Pancreas (tissue), 10 donors: ENCODE data around the gene TRPC4. TPM values are rescaled to one million over a fixed set of nuclear protein-coding genes. Genes with fewer than 3 reads are reported as not detected.

Experiments used
- ATAC-seq, 4 donors: fragments of 200-7000 bp; cut with Tn5 transposase; one replicate each; pipeline versions ENCODE4 v1.8.0 to v1.9.1; 2020; ENCODE audit warnings: mild to moderate bottlenecking in 4 of 4, moderate library complexity in 4 of 4
- DNase-seq, 6 donors: peaks; one replicate each; pipeline ENCODE4 v3.0.0-alpha.2; 2020
- FAIRE-seq: peaks from 2 replicates; lab custom pipeline; 2012; peaks lifted over from hg19 to GRCh38; lab: Jason Lieb, UNC
- H3K27ac ChIP-seq, 4 donors: fragments of 200-600 bp; sonication (generic); 1 replicate in 3 of 4; 2 replicates in 1 of 4; pipeline versions ENCODE4 v1.5.0 to v1.8.0; 2020
- H3K27me3 ChIP-seq, 4 donors: fragments of 200-600 bp; one replicate each; pipeline ENCODE4 v1.8.0; 2021
- H3K36me3 ChIP-seq, 3 donors: fragments of 200-600 bp; sonication (generic) in 1 of 3; one replicate each; pipeline versions ENCODE4 v1.5.0 to v1.8.0; 2020 to 2021
- H3K4me1 ChIP-seq, 3 donors: fragments of 200-600 bp; one replicate each; pipeline ENCODE4 v1.8.0; 2021
- H3K4me3 ChIP-seq, 4 donors: fragments of 200-600 bp; sonication (generic) in 2 of 4; one replicate each; pipeline versions ENCODE4 v1.5.0 to v1.8.0; 2020 to 2021
- H3K9me3 ChIP-seq, 4 donors: fragments of 200-600 bp; one replicate each; pipeline ENCODE4 v1.8.0; 2021
- CTCF ChIP-seq, 4 donors: fragments of 200-600 bp; sonication (generic) in 3 of 4; IDR thresholded peaks; one replicate each; pipeline versions ENCODE4 v1.5.0 to v1.8.0; 2021; ENCODE audit warnings: antibody characterized with exemption in 4 of 4
- WGBS, 2 donors: extraction: QIAGEN DNeasy Blood & Tissue Kit; methylation state at CpG; one replicate each; pipeline ENCODE4 v1.1.7; 2013; 5-methylcytosine and 5-hydroxymethylcytosine counted together
- intact Hi-C, 3 donors: fragments of 100-400 bp; cut with DNase I; formaldehyde crosslinking; loops; one replicate each; pipeline versions ENCODE4 v1.11.1 to v1.14.2; 2022
- polyA plus RNA-seq, 2 donors: library from polyadenylated mRNA; stranded (reverse); fragments of 200-250 nt; gene quantifications; one replicate each; pipeline ENCODE4 v1.2.3, GENCODE V29; 2013
- total RNA-seq, 6 donors: library from RNA; stranded (reverse); fragmentation: NEBNext Ultra II Directional in 4 of 6; extraction: Animal tissue kit (Norgen Biotek cat#: 25700) in 4 of 6; gene quantifications; one replicate each; pipeline versions ENCODE4 v1.2.1 to v1.2.4, GENCODE V29; 2021 to 2023
- donor health status: healthy with polysubstance abuse.
- donor health status: DM: no; HTN: no; CAD: no; lungs with moderate emphysema.
- donor health status: DM: no; HTN: no; CAD: no.
- donor health status: control.
- donor health status: control.
- donor health status: Bipolar disorder and iron deficiency.
- donor health status: DM: yes; HTN: yes; CAD: no.
- donor health status: DM: no; HTN: no; CAD: no.
- donor health status: DM: no; HTN: no; CAD: no.
- donor health status: DM: yes; HTN: yes; CAD: no.

The TRPC4 gene
- total and polyA plus RNA-seq, 8 donors: 0.32 to 1.7 (median 0.62) TPM

GRCh38 chr13:37657134-37657533 is 212.4 kb downstream of the TRPC4 start:
- intact Hi-C loops: no loop called here

DNA sequence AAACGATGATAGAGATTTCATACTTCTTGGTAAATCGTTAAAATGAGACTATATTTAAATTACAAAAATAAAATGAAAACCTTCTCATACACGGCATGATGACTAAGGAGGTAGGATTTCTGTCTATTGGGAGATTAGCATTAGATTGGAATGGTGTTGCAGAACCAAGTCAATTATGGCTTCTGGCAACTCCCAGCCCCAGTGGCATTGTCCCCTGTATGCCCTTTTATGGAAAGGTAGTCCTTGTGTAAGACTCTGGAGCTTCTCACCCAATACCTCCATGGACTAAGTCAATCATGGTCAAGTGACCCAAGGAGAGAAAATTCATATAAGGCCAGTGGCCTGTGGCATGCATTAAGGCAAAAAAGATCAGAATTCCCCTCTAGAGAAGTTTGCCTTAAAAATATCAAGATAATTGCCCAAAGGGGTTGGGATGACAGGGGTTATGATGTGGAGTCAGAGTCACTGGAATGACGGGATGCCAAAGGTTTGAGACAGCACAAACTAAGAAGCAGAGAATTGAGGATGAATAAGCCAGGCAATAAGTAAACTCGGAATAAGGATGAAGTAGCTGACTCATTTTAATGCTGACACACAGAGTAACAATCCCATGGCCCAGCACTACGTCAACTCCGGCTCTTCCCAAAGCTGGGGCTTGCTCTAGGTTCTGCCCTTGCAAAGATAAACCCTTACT is 213.2 kb downstream of the TRPC4 start:
- WGBS, 2 donors: 58 to 77% methylated on average over 7 of the region's 7 CpGs
- ATAC-seq: no peak
- no peak for TF ChIP-seq CTCF (IDR thresholded peaks at IDR 0.05)
- no peak overlapping the region for H3K27ac ChIP-seq
- intact Hi-C loops: no loop called here
- DNase-seq: no peak
- no peaks in the 10 kb centered on the region for H3K36me3 ChIP-seq
- no peaks in the 10 kb centered on the region for H3K4me1 ChIP-seq
- no peaks in the 10 kb centered on the region for H3K27me3 ChIP-seq
- no peak for FAIRE-seq
- H3K9me3 ChIP-seq: no peaks in the 10 kb centered on the region
- no peak overlapping the region for H3K4me3 ChIP-seq

More at GRCh38 chr13:37657134-37657533, 212.4 kb downstream of the TRPC4 start:
- Histone ChIP-seq H3K4me3 (no peak overlapping the region), H3K9me3 (no peaks in the 10 kb centered on the region), H3K36me3 (no peaks in the 10 kb centered on the region), H3K27me3 (no peaks in the 10 kb centered on the region), H3K27ac (no peak overlapping the region), H3K4me1 (no peaks in the 10 kb centered on the region)
- TF ChIP-seq CTCF (IDR thresholded peaks at IDR 0.05): no peak
- ATAC-seq (no peak), FAIRE-seq (no peak), DNase-seq (no peak)
- WGBS, 2 donors: 68 to 79% methylated on average over 2 of the region's 2 CpGs

GRCh38 chr13:37652596-37652995 is 217.0 kb downstream of the TRPC4 start:
- no peaks in the 10 kb centered on the region for H3K4me1 ChIP-seq
- H3K9me3 ChIP-seq: no peaks in the 10 kb centered on the region
- H3K27me3 ChIP-seq: no peaks in the 10 kb centered on the region
- TF ChIP-seq CTCF (IDR thresholded peaks at IDR 0.05): no peak
- DNase-seq: no peak
- H3K4me3 ChIP-seq: no peak overlapping the region
- intact Hi-C loops: no loop called here
- no peak for FAIRE-seq
- 70 to 81% methylated on average over 1 of the region's 1 CpG for WGBS, 2 donors
- ATAC-seq: no peak
- H3K36me3 ChIP-seq: no peaks in the 10 kb centered on the region
- no peak overlapping the region for H3K27ac ChIP-seq

DNA sequence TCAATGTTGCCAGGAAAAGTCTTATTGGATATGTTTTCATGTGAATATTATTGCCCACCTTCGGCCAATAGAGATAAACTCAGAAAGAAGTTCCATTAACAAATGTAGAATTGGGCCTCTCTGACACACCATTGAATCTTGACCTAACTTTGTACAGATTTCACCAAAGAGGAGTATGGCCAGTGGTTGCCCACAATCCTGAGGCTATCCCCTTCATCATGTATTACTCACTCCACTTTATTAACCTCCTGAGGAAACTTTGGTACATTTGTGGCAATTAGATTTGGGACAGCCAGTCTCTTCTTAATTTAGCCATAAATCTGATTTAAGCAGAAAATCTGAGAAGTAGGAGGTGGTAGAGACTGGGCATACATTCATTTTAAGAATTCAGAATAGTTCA is 217.7 kb downstream of the TRPC4 start:
- intact Hi-C loops: no loop called here
- 73 to 91% methylated on average over 1 of the region's 1 CpG for WGBS, 2 donors

More for the DNA sequence above, 217.7 kb downstream of the TRPC4 start:
- FAIRE-seq (no peak), ATAC-seq (no peak), DNase-seq (no peak)
- Histone ChIP-seq H3K4me3 (no peak overlapping the region), H3K27me3 (no peaks in the 10 kb centered on the region), H3K27ac (no peak overlapping the region), H3K4me1 (no peaks in the 10 kb centered on the region), H3K9me3 (no peaks in the 10 kb centered on the region), H3K36me3 (no peaks in the 10 kb centered on the region)
- no peak for TF ChIP-seq CTCF (IDR thresholded peaks at IDR 0.05)
